ENCODE results near the gene UBA6. TPM values are rescaled to one million over a fixed set of nuclear protein-coding genes. Genes with fewer than 3 reads are reported as not detected.

Gene UBA6
- polyA plus RNA-seq, 1 experiment: 119 TPM

DNA sequence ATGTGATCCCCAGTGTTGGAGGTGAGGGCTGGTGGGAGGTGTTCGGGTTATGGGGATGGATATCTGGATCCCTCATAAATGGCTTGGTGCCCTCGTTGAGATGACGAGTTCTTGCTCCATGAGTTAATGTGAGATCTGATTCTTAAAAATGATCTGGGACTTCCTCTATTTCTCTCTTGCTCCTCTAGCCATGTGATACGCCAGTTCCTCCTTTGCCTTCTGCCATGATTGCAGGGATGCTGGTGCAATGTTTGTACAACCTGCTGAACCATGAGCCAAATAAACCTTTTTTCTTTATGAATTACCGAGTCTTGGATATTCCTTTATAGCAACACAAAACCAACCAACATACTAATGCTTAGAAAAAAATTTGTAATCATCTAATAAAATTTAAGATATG is 85.8 kb downstream of the UBA6 start:
- POLR2A ChIA-PET: no interaction called here
- no peaks in the 10 kb centered on the region for H3K27me3 ChIP-seq (ENCODE audit: control insufficient read depth, insufficient read depth, low read length)
- no peak for DNase-seq (ENCODE audit: low read depth, low spot score)
- H3K4me3 ChIP-seq (ENCODE audit: low read depth, low read length): no peak overlapping the region
- H3K27ac ChIP-seq (ENCODE audit: low read depth, low read length): no peak overlapping the region
- no peaks in the 10 kb centered on the region for H3K9me3 ChIP-seq (ENCODE audit: control insufficient read depth, insufficient read depth, low read length)
- TF ChIP-seq, protein P1, sequence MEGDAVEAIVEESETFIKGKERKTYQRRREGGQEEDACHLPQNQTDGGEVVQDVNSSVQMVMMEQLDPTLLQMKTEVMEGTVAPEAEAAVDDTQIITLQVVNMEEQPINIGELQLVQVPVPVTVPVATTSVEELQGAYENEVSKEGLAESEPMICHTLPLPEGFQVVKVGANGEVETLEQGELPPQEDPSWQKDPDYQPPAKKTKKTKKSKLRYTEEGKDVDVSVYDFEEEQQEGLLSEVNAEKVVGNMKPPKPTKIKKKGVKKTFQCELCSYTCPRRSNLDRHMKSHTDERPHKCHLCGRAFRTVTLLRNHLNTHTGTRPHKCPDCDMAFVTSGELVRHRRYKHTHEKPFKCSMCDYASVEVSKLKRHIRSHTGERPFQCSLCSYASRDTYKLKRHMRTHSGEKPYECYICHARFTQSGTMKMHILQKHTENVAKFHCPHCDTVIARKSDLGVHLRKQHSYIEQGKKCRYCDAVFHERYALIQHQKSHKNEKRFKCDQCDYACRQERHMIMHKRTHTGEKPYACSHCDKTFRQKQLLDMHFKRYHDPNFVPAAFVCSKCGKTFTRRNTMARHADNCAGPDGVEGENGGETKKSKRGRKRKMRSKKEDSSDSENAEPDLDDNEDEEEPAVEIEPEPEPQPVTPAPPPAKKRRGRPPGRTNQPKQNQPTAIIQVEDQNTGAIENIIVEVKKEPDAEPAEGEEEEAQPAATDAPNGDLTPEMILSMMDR (IDR thresholded peaks at IDR 0.05; ENCODE audit: low read depth, low read length): no peak
- CTCF ChIA-PET: no interaction called here

- no peak overlapping the region for H3K4me3 ChIP-seq (ENCODE audit: low read depth, low read length)
- H3K9me3 ChIP-seq (ENCODE audit: control insufficient read depth, insufficient read depth, low read length): no peaks in the 10 kb centered on the region
- POLR2A ChIA-PET: no interaction called here
- CTCF ChIA-PET: no interaction called here
- DNase-seq (ENCODE audit: low read depth, low spot score): no peak
- TF ChIP-seq, protein P1 (IDR thresholded peaks at IDR 0.05; ENCODE audit: low read depth, low read length): no peak
- H3K27me3 ChIP-seq (ENCODE audit: control insufficient read depth, insufficient read depth, low read length): no peaks in the 10 kb centered on the region
- H3K27ac ChIP-seq (ENCODE audit: low read depth, low read length): no peak overlapping the region
Measured at GRCh38 chr4:67614186-67614585, 86.8 kb downstream of the UBA6 start.

- POLR2A ChIA-PET: no interaction called here
- CTCF ChIA-PET: no interaction called here
- Histone ChIP-seq H3K27me3 (ENCODE audit: control insufficient read depth, insufficient read depth, low read length) (no peaks in the 10 kb centered on the region), H3K27ac (ENCODE audit: low read depth, low read length) (no peak overlapping the region), H3K4me3 (ENCODE audit: low read depth, low read length) (no peak overlapping the region), H3K9me3 (ENCODE audit: control insufficient read depth, insufficient read depth, low read length) (no peaks in the 10 kb centered on the region)
- TF ChIP-seq, protein P1 (IDR thresholded peaks at IDR 0.05; ENCODE audit: low read depth, low read length): no peak
- DNase-seq (ENCODE audit: low read depth, low spot score): no peak
Measured at GRCh38 chr4:67608027-67608426, 92.9 kb downstream of the UBA6 start.

DNA sequence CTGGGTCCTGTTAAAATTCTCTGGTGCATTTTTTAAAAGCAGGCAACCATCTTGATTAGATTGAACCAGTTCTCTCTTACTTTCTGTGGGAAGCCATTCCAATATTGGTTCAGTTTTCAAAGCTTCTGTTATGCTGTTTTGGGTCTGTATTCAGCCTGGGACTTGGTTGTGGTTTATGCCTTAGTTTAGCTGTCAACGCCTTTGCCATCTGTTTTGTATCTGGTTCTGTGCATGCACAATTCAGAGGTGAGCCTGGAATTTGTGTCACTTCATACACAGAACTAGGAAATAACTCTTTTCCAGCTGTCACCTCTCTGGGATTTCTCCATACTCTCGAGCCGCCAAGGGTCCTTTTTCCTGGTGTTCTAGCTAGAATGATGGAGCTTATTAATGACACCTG is 96.2 kb downstream of the UBA6 start:
- ChIA-PET POLR2A (no interaction called here), CTCF (no interaction called here)
- H3K4me3 ChIP-seq (ENCODE audit: low read depth, low read length): no peak overlapping the region
- TF ChIP-seq, protein P1 (IDR thresholded peaks at IDR 0.05; ENCODE audit: low read depth, low read length): no peak
- H3K27me3 ChIP-seq (ENCODE audit: control insufficient read depth, insufficient read depth, low read length): no peaks in the 10 kb centered on the region
- no peak overlapping the region for H3K27ac ChIP-seq (ENCODE audit: low read depth, low read length)
- no peaks in the 10 kb centered on the region for H3K9me3 ChIP-seq (ENCODE audit: control insufficient read depth, insufficient read depth, low read length)
- no peak for DNase-seq (ENCODE audit: low read depth, low spot score)

DNA sequence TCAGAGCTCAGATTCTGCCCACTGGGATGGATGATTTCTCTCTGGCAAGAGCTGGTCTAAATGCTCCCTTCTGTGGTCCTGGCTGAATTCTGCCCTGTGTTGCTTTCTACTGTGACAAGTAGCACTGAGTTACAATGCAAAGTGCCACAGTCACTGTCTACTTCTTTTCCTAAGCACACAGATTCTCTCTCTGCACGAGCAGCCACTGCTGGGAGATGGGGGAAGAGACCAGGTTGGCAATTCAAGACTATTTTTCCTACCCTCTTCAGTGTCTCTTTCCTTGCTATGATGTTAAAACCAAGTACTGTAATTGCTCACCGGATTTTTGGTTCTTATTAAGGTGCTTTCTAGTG is 97.0 kb downstream of the UBA6 start:
- Histone ChIP-seq H3K4me3 (ENCODE audit: low read depth, low read length) (no peak overlapping the region), H3K27ac (ENCODE audit: low read depth, low read length) (no peak overlapping the region), H3K27me3 (ENCODE audit: control insufficient read depth, insufficient read depth, low read length) (no peaks in the 10 kb centered on the region), H3K9me3 (ENCODE audit: control insufficient read depth, insufficient read depth, low read length) (no peaks in the 10 kb centered on the region)
- TF ChIP-seq, protein P1 (IDR thresholded peaks at IDR 0.05; ENCODE audit: low read depth, low read length): no peak
- ChIA-PET CTCF (no interaction called here), POLR2A (no interaction called here)
- DNase-seq (ENCODE audit: low read depth, low spot score): no peak

Measured in AG04450 (cell line).